ENCODE measurements around the gene GPR101. TPM values are rescaled to one million over a fixed set of nuclear protein-coding genes. Genes with fewer than 3 reads are reported as not detected.

Gene GPR101
- total RNA-seq (2011; cell fraction: chromatin; rRNA removed; ENCODE audit: low replicate concordance): not detected in 2 replicates
- total RNA-seq (2011; cell fraction: nucleolus; rRNA removed): not detected in 2 replicates
- not detected in 2 replicates for total RNA-seq (2011; cell fraction: nucleoplasm; rRNA removed)
- total RNA-seq (2014; rRNA removed): not detected in 2 replicates
- not detected in 2 replicates for total RNA-seq (2014; rRNA removed; fragmentation: Illumina TruSeq; extraction: Trizol)
- not detected in 2 replicates for total RNA-seq (2015; rRNA removed; fragmentation: Illumina TruSeq; extraction: Trizol)
- not detected in 2 replicates for total RNA-seq (2021)
- polyA plus RNA-seq (2011; rRNA removed): not detected in 2 replicates
- polyA plus RNA-seq (2011; cell fraction: cytosol; rRNA removed): not detected in 2 replicates
- polyA plus RNA-seq (2011; cell fraction: nucleus; rRNA removed): not detected in 2 replicates
- not detected in 2 replicates for polyA plus RNA-seq (2012)
- polyA plus RNA-seq (2014; fragmentation: Illumina TruSeq; extraction: Trizol): not detected in 2 replicates
- polyA plus RNA-seq (2014; fragmentation: Nextera tagmentation; extraction: Ambion mirVana): not detected
- polyA plus RNA-seq (2014; rRNA removed): not detected in 2 replicates
- not detected in 2 replicates for polyA minus RNA-seq (2011; rRNA and poly(A)+ RNA removed)
- polyA minus RNA-seq (2011; cell fraction: cytosol; rRNA and poly(A)+ RNA removed): not detected in 2 replicates
- polyA minus RNA-seq (2011; cell fraction: nucleus; rRNA and poly(A)+ RNA removed): not detected in 2 replicates
- Bru-seq, nascent RNA: not detected
- BruChase-seq, experiment 1, labeled RNA remaining after a 2-hour chase: not detected
- BruChase-seq, experiment 2, labeled RNA remaining after a 6-hour chase: not detected
- long read RNA-seq, experiment 1: 0 reads
- long read RNA-seq, experiment 2: 0 reads
- long read RNA-seq, experiment 3: 0 reads

- no peak for DNase-seq (ENCODE audit: extremely low read depth in 1 of 4, low spot score in 3 of 4)
- Histone ChIP-seq H3K4me2 (ENCODE audit: insufficient read depth, low read length) (no peak within 1 kb of the TSS), H3K9me3 (replicated peaks; ENCODE audit: control insufficient read depth, insufficient read depth, low read depth, low read length) (no peaks in the 10 kb centered on the region), H3K9me1 (ENCODE audit: control insufficient read depth, insufficient read depth, low read length) (no peaks in the 10 kb centered on the region), H4K20me1 (replicated peaks; ENCODE audit: control insufficient read depth, insufficient read depth, low read length) (no peaks in the 10 kb centered on the region), H3K36me3 (ENCODE audit: control insufficient read depth, insufficient read depth, low read length) (no peaks in the 10 kb centered on the region), H2AFZ (ENCODE audit: low read depth, low read length) (no peak within 1 kb of the TSS), H3K79me2 (ENCODE audit: control insufficient read depth, insufficient read depth, low read length) (no peaks in the 10 kb centered on the region), H3K27ac (ENCODE audit: extremely low read depth, low read depth, low read length) (no peak within 1 kb of the TSS), H3K27me3 (ENCODE audit: control insufficient read depth in 2 of 2, insufficient read depth in 2 of 2, low read length in 2 of 2) (peaks cover 16 to 51% of the 10 kb centered on the region in 2 experiments; a peak in 4 of 5 replicates), H3K4me1 (replicated peaks in 1 of 2; ENCODE audit: control insufficient read depth in 2 of 2, insufficient read depth in 2 of 2, low read length in 2 of 2) (peaks cover 0 to 19% of the 10 kb centered on the region in 2 experiments; a peak in 3 of 5 replicates), H3K4me3 (no peak within 1 kb of the TSS), H3K9ac (ENCODE audit: insufficient read depth in 1 of 2, low read depth in 2 of 2, low read length in 2 of 2) (no peak within 1 kb of the TSS)
- no peak for ATAC-seq
- intact Hi-C loops (cut with micrococcal nuclease) (no loop called here), in situ Hi-C loops (cut with MboI) (no loop called here)
- BruUV-seq (replicated peaks): no TSS peak
- WGBS (ENCODE audit: insufficient coverage, low coverage, missing lambda C conversion rate): 2% methylated on average over 13 of the region's 68 CpGs
- ChIA-PET CTCF (ENCODE audit: low intra/inter-chr PET ratio) (no interaction called here), POLR2A (no interaction called here)
- FAIRE-seq: no peak
- TF ChIP-seq ZMIZ1 (IDR thresholded peaks at IDR 0.05; ENCODE audit: low read depth in 2 of 2, low read length in 2 of 2) (no peak), TSHZ1 (CRISPR knock-in tag; IDR thresholded peaks at IDR 0.05) (no peak), TAF1 (IDR thresholded peaks at IDR 0.05; ENCODE audit: control insufficient read depth, extremely low read depth, insufficient read depth, low read length, severe bottlenecking) (no peak), U2AF2 (optimal IDR thresholded peaks at IDR 0.05; ENCODE audit: low read depth, low read length) (no peak), CEBPZ (IDR thresholded peaks at IDR 0.05; ENCODE audit: borderline replicate concordance, low read depth, low read length) (no peak), FOSL1 (tag; conservative IDR thresholded peaks at IDR 0.05) (no peak)
These were observed at the start of gene GPR101 for GRCh38 chrX:137033774-137034507. GPR101 (minus strand) TSS chrX:137033995; CDS start chrX:137031674, 2,321 bp downstream.
